Karpas-422 (cell line): ENCODE results near the gene GPX4. TPM values are rescaled to one million over a fixed set of nuclear protein-coding genes. Genes with fewer than 3 reads are reported as not detected.

Experiments
- DNase-seq: peaks from one replicate; pipeline ENCODE4 v3.0.0-alpha.2; 2015
- H2AFZ ChIP-seq: fragments of 200-600 bp; sonication (generic); 2 replicates; pipeline ENCODE4 v1.6.1; 2014; ENCODE audit warnings: antibody characterized with exemption, low read length, mixed read lengths
- H3K27ac ChIP-seq: fragments of 200-600 bp; sonication (generic); 2 replicates; pipeline ENCODE4 v1.5.1; 2014; ENCODE audit warnings: mild to moderate bottlenecking, low read length, moderate library complexity
- H3K27me3 ChIP-seq: fragments of 200-600 bp; sonication (generic); 2 replicates; pipeline ENCODE4 v1.6.1; 2014; ENCODE audit warnings: low read length, mixed read lengths
- H3K36me3 ChIP-seq: fragments of 200-600 bp; sonication (generic); 2 replicates; pipeline ENCODE4 v1.6.1; 2014; ENCODE audit warnings: low read length, mixed read lengths; ENCODE audit not compliant: insufficient read depth
- H3K4me1 ChIP-seq: fragments of 200-600 bp; sonication (generic); 2 replicates; pipeline ENCODE4 v1.6.1; 2014; ENCODE audit warnings: mild to moderate bottlenecking, low read length, mixed read lengths
- H3K4me2 ChIP-seq: fragments of 200-600 bp; sonication (generic); 2 replicates; pipeline ENCODE4 v1.6.1; 2014; ENCODE audit warnings: low read length, low read depth, mild to moderate bottlenecking; ENCODE audit not compliant: poor library complexity, severe bottlenecking
- H3K4me3 ChIP-seq: fragments of 200-600 bp; sonication (generic); 2 replicates; pipeline ENCODE4 v1.5.1; 2014; ENCODE audit warnings: mild to moderate bottlenecking, antibody characterized with exemption, low read length, mixed read lengths
- H3K79me2 ChIP-seq: fragments of 200-600 bp; sonication (generic); 2 replicates; pipeline ENCODE4 v1.6.1; 2014; ENCODE audit warnings: mild to moderate bottlenecking, low read length, mixed read lengths
- H3K9ac ChIP-seq: fragments of 200-600 bp; sonication (generic); 2 replicates; pipeline ENCODE4 v1.6.0; 2014; ENCODE audit warnings: low read length
- H3K9me2 ChIP-seq: fragments of 200-600 bp; sonication (generic), shearing (Covaris generic); replicated peaks from 2 replicates; pipeline ENCODE4 v1.6.0; 2014; ENCODE audit warnings: mild to moderate bottlenecking, low read length, moderate library complexity; ENCODE audit not compliant: insufficient read depth
- H3K9me3 ChIP-seq: fragments of 300-700, 200-600 bp; sonication (generic); 2 replicates; pipeline ENCODE4 v1.6.1; 2014; ENCODE audit warnings: low read length, mixed read lengths
- H4K20me1 ChIP-seq: fragments of 200-600 bp; sonication (generic); 2 replicates; pipeline ENCODE4 v1.6.1; 2014; ENCODE audit warnings: mild to moderate bottlenecking, antibody characterized with exemption, low read length, low read depth; ENCODE audit not compliant: insufficient read depth
- total RNA-seq: library from RNA; depleted of rRNA; stranded (reverse); fragments of >200 nt; shearing (Covaris generic); gene quantifications from 2 replicates; pipeline ENCODE4 v1.2.3, GENCODE V29; 2014; ENCODE audit warnings: low replicate concordance

GPX4 gene
- total RNA-seq, 1 experiment from 2014 or later, result 286 TPM

GRCh38 chr19:1072371-1073015 lies 31.3 kb upstream of the GPX4 start:
- Histone ChIP-seq H3K9me2 (no peaks in the 10 kb centered on the region), H3K9me3 (no peaks in the 10 kb centered on the region), H3K79me2 (peaks cover 12% of the 10 kb centered on the region; the same call in 1 of the 2 replicates), H4K20me1 (peaks cover 5% of the 10 kb centered on the region; the same call in 1 of the 2 replicates), H3K27me3 (no peaks in the 10 kb centered on the region), H3K4me2 (no peak overlapping the region), H3K9ac (no peak overlapping the region), H3K4me1 (peaks cover 54% of the 10 kb centered on the region), H3K27ac (no peak overlapping the region), H3K4me3 (no peak overlapping the region), H2AFZ (no peak overlapping the region), H3K36me3 (peaks cover 6% of the 10 kb centered on the region; the same call in 1 of the 2 replicates)
- no peak for DNase-seq

- Histone ChIP-seq H3K4me2 (peak overlapping the region; percentile 85), H3K4me1 (peaks cover 52% of the 10 kb centered on the region), H4K20me1 (peaks cover 5% of the 10 kb centered on the region; the same call in 1 of the 2 replicates), H3K9me2 (no peaks in the 10 kb centered on the region), H2AFZ (no peak overlapping the region), H3K4me3 (peak overlapping the region; percentile 71; the same call in 1 of the 2 replicates), H3K79me2 (peaks cover 10% of the 10 kb centered on the region; the same call in 1 of the 2 replicates), H3K27me3 (no peaks in the 10 kb centered on the region), H3K36me3 (peaks cover 6% of the 10 kb centered on the region; the same call in 1 of the 2 replicates), H3K9ac (peak overlapping the region; percentile 78; the same call in 1 of the 2 replicates), H3K27ac (no peak overlapping the region), H3K9me3 (no peaks in the 10 kb centered on the region)
- no peak for DNase-seq
Observed at GRCh38 chr19:1073063-1073955, 30.5 kb upstream of the GPX4 start.

GRCh38 chr19:1073956-1074517 lies 29.8 kb upstream of the GPX4 start:
- Histone ChIP-seq H3K27ac (peak overlapping the region; percentile 67), H3K27me3 (no peaks in the 10 kb centered on the region), H3K4me2 (peak overlapping the region; percentile 85), H3K36me3 (peaks cover 6% of the 10 kb centered on the region; the same call in 1 of the 2 replicates), H3K9me3 (no peaks in the 10 kb centered on the region), H3K9ac (peak overlapping the region; percentile 78), H4K20me1 (peaks cover 5% of the 10 kb centered on the region; the same call in 1 of the 2 replicates), H3K9me2 (no peaks in the 10 kb centered on the region), H3K4me3 (peak overlapping the region; percentile 71), H3K79me2 (peaks cover 6% of the 10 kb centered on the region; the same call in 1 of the 2 replicates), H2AFZ (no peak overlapping the region), H3K4me1 (peaks cover 45% of the 10 kb centered on the region)
- no peak for DNase-seq

GRCh38 chr19:1074544-1075283 lies 29.1 kb upstream of the GPX4 start:
- H3K27me3 ChIP-seq, result no peaks in the 10 kb centered on the region
- H3K4me2 ChIP-seq, result peak overlapping the region; percentile 97
- peak overlapping the region; percentile 81 for H3K9ac ChIP-seq
- H3K27ac ChIP-seq, result peak overlapping the region; percentile 90
- H3K4me1 ChIP-seq, result peaks cover 39% of the 10 kb centered on the region
- DNase-seq, result peak; percentile 97
- H3K79me2 ChIP-seq, result no peaks in the 10 kb centered on the region
- H2AFZ ChIP-seq, result peak overlapping the region; percentile 76; the same call in 1 of the 2 replicates
- peaks cover 6% of the 10 kb centered on the region; the same call in 1 of the 2 replicates for H3K36me3 ChIP-seq
- peak overlapping the region; percentile 78 for H3K4me3 ChIP-seq
- no peaks in the 10 kb centered on the region for H3K9me3 ChIP-seq
- H4K20me1 ChIP-seq, result peaks cover 5% of the 10 kb centered on the region; the same call in 1 of the 2 replicates
- H3K9me2 ChIP-seq, result no peaks in the 10 kb centered on the region

- peaks cover 6% of the 10 kb centered on the region; the same call in 1 of the 2 replicates for H3K36me3 ChIP-seq
- peaks cover 5% of the 10 kb centered on the region; the same call in 1 of the 2 replicates for H4K20me1 ChIP-seq
- H3K4me3 ChIP-seq, result no peak overlapping the region
- H3K27ac ChIP-seq, result peak overlapping the region; percentile 90
- no peak for DNase-seq
- no peak overlapping the region for H2AFZ ChIP-seq
- no peaks in the 10 kb centered on the region for H3K9me2 ChIP-seq
- H3K9me3 ChIP-seq, result no peaks in the 10 kb centered on the region
- no peaks in the 10 kb centered on the region for H3K79me2 ChIP-seq
- no peak overlapping the region for H3K4me2 ChIP-seq
- H3K4me1 ChIP-seq, result peaks cover 39% of the 10 kb centered on the region
- H3K9ac ChIP-seq, result 0 out of 2 replicates have a peak overlapping the region, but pooled peaks have one; percentile 81
- no peaks in the 10 kb centered on the region for H3K27me3 ChIP-seq
Observed at GRCh38 chr19:1076046-1076386, 27.8 kb upstream of the GPX4 start.

GRCh38 chr19:1076951-1077350 lies 26.8 kb upstream of the GPX4 start:
- Histone ChIP-seq H3K27ac (peak overlapping the region; percentile 90), H2AFZ (no peak overlapping the region), H3K79me2 (no peaks in the 10 kb centered on the region), H3K27me3 (no peaks in the 10 kb centered on the region), H3K4me2 (peak overlapping the region; percentile 60), H4K20me1 (peaks cover 5% of the 10 kb centered on the region; the same call in 1 of the 2 replicates), H3K4me3 (peak overlapping the region; percentile 55; the same call in 1 of the 2 replicates), H3K9me3 (no peaks in the 10 kb centered on the region), H3K9ac (no peak overlapping the region), H3K4me1 (peaks cover 39% of the 10 kb centered on the region), H3K9me2 (no peaks in the 10 kb centered on the region), H3K36me3 (peaks cover 6% of the 10 kb centered on the region; the same call in 1 of the 2 replicates)
- peak; percentile 99 for DNase-seq

GRCh38 chr19:1079566-1080111 lies 24.2 kb upstream of the GPX4 start:
- H2AFZ ChIP-seq, result no peak overlapping the region
- H3K4me2 ChIP-seq, result no peak overlapping the region
- no peaks in the 10 kb centered on the region for H3K9me2 ChIP-seq
- H3K9ac ChIP-seq, result no peak overlapping the region
- no peak overlapping the region for H3K27ac ChIP-seq
- H4K20me1 ChIP-seq, result peaks cover 6% of the 10 kb centered on the region
- no peak for DNase-seq
- peaks cover 43% of the 10 kb centered on the region for H3K4me1 ChIP-seq
- H3K36me3 ChIP-seq, result peaks cover 17% of the 10 kb centered on the region; the same call in 1 of the 2 replicates
- H3K27me3 ChIP-seq, result no peaks in the 10 kb centered on the region
- H3K9me3 ChIP-seq, result no peaks in the 10 kb centered on the region
- H3K4me3 ChIP-seq, result no peak overlapping the region
- H3K79me2 ChIP-seq, result no peaks in the 10 kb centered on the region
